WTC11 (cell line): ENCODE results near the gene NLRP5. TPM values are rescaled to one million over a fixed set of nuclear protein-coding genes. Genes with fewer than 3 reads are reported as not detected.
"Not testable (repeated sequence)": the region's sequence is repeated elsewhere in the genome, so short reads cannot be mapped to it uniquely, and the experiment has no call there.

Experiments used
- ATAC-seq: fragments of 200-7000 bp; cut with Tn5 transposase; 2 replicates; pipeline ENCODE4 v1.10.0; 2021; ENCODE audit warnings: mild to moderate bottlenecking, moderate library complexity
- CTCF ChIA-PET: fragments of 300-600 bp; sonication (Branson Sonifier 250); formaldehyde crosslinking; loops from one replicate; lab custom pipeline; 2021; ENCODE audit warnings: antibody characterized with exemption; lab: Charles Lee
- POLR2A ChIA-PET: fragments of 350-600 bp; sonication (Branson Sonifier 250); formaldehyde crosslinking; loops from one replicate; lab custom pipeline; 2021; ENCODE audit warnings: antibody characterized with exemption; lab: Charles Lee
- DNase-seq: peaks from one replicate; pipeline ENCODE4 v3.0.0; 2021; ENCODE audit warnings: low spot score
- H3K27ac Mint-ChIP-seq: 2 replicates; pipeline ENCODE4 v1.8.0; 2021; ENCODE audit warnings: mixed read lengths
- H3K27me3 Mint-ChIP-seq: 2 replicates; pipeline ENCODE4 v1.8.0; 2021; ENCODE audit warnings: low read depth, mild to moderate bottlenecking, moderate library complexity, mixed read lengths
- H3K36me3 Mint-ChIP-seq: 2 replicates; pipeline ENCODE4 v1.8.0; 2021; ENCODE audit warnings: mixed read lengths
- H3K4me1 Mint-ChIP-seq: 2 replicates; pipeline ENCODE4 v1.8.0; 2022; ENCODE audit warnings: mixed read lengths
- H3K4me3 Mint-ChIP-seq: 2 replicates; pipeline ENCODE4 v1.8.0; 2021; ENCODE audit warnings: mild to moderate bottlenecking, moderate library complexity, mixed read lengths
- H3K9me3 Mint-ChIP-seq: 2 replicates; pipeline ENCODE4 v1.8.0; 2021; ENCODE audit warnings: mixed read lengths
- EMX1 ChIP-seq: fragments of 250-450 bp; sonication (Bioruptor Pico); IDR thresholded peaks from 2 replicates; pipeline ENCODE4 v1.8.0; 2021; ENCODE audit warnings: mild to moderate bottlenecking
- ESRRA ChIP-seq: sonication (generic); formaldehyde crosslinking; IDR thresholded peaks from 2 replicates; pipeline ENCODE4 v1.8.1; 2022; ENCODE audit warnings: mild to moderate bottlenecking, missing genetic modification reagents, borderline replicate concordance
- GABPB1 ChIP-seq: sonication (generic); formaldehyde crosslinking; IDR thresholded peaks from 2 replicates; pipeline ENCODE4 v1.8.1; 2023; ENCODE audit warnings: mild to moderate bottlenecking, missing genetic modification reagents
- GRHL2 ChIP-seq: fragments of 250-450 bp; sonication (Bioruptor Pico); IDR thresholded peaks from 2 replicates; pipeline ENCODE4 v1.8.0; 2022; ENCODE audit warnings: mild to moderate bottlenecking, moderate library complexity; ENCODE audit not compliant: insufficient replicate concordance, severe bottlenecking
- HMGA2 ChIP-seq: fragments of 250-450 bp; sonication (Bioruptor Pico); IDR thresholded peaks from 2 replicates; pipeline ENCODE4 v1.4.0; 2021; ENCODE audit warnings: mild to moderate bottlenecking, moderate library complexity
- IRF1 ChIP-seq: sonication (generic); formaldehyde crosslinking; IDR thresholded peaks from 2 replicates; pipeline ENCODE4 v1.8.0; 2023; ENCODE audit warnings: missing genetic modification reagents
- JAZF1 ChIP-seq: fragments of 250-450 bp; sonication (Bioruptor Pico); IDR thresholded peaks from 2 replicates; pipeline ENCODE4 v1.9.0; 2021; ENCODE audit warnings: moderate library complexity, mild to moderate bottlenecking, inconsistent platforms
- KAT7 ChIP-seq: sonication (generic); formaldehyde crosslinking; IDR thresholded peaks from 2 replicates; pipeline ENCODE4 v1.8.1; 2023; ENCODE audit warnings: missing genetic modification reagents, mild to moderate bottlenecking, borderline replicate concordance
- MXD4 ChIP-seq: fragments of 250-450 bp; sonication (Bioruptor Pico); IDR thresholded peaks from 2 replicates; pipeline ENCODE4 v1.8.0; 2021; ENCODE audit warnings: mild to moderate bottlenecking, moderate library complexity, borderline replicate concordance
- NFATC4 ChIP-seq: fragments of 250-450 bp; sonication (Bioruptor Pico); IDR thresholded peaks from 2 replicates; pipeline ENCODE4 v1.9.0; 2021; ENCODE audit warnings: mild to moderate bottlenecking
- TCF7 ChIP-seq: sonication (generic); formaldehyde crosslinking; IDR thresholded peaks from 2 replicates; pipeline ENCODE4 v1.8.0; 2022; ENCODE audit warnings: mild to moderate bottlenecking, low read depth, missing genetic modification reagents, moderate library complexity
- ZNF232 ChIP-seq: sonication (generic); formaldehyde crosslinking; IDR thresholded peaks from 2 replicates; pipeline ENCODE4 v1.8.0; 2022; ENCODE audit warnings: mild to moderate bottlenecking, missing genetic modification reagents
- ZNF263 ChIP-seq: sonication (generic); formaldehyde crosslinking; IDR thresholded peaks from 2 replicates; pipeline ENCODE4 v1.8.1; 2022; ENCODE audit warnings: low read depth, mild to moderate bottlenecking, moderate library complexity, missing genetic modification reagents
- ZNF396 ChIP-seq: fragments of 250-450 bp; sonication (Bioruptor Pico); IDR thresholded peaks from 2 replicates; pipeline ENCODE4 v1.8.0; 2021; ENCODE audit warnings: mild to moderate bottlenecking, moderate library complexity, borderline replicate concordance
- ZNF671 ChIP-seq: fragments of 250-450 bp; sonication (Bioruptor Pico); IDR thresholded peaks from 2 replicates; pipeline ENCODE4 v1.8.0; 2021; ENCODE audit warnings: mild to moderate bottlenecking
- total RNA-seq: library from RNA; stranded (reverse); gene quantifications from 3 replicates; pipeline ENCODE4 v1.2.3, GENCODE V29; 2021
- TF ChIP-seq, protein P1 (sequence below): sonication (generic); formaldehyde crosslinking; IDR thresholded peaks from 2 replicates; pipeline ENCODE4 v1.8.1; 2023; ENCODE audit warnings: mild to moderate bottlenecking, missing genetic modification reagents, moderate library complexity
- TF ChIP-seq, protein P2 (sequence below): sonication (generic); formaldehyde crosslinking; IDR thresholded peaks from 2 replicates; pipeline ENCODE4 v1.8.0; 2023; ENCODE audit warnings: mild to moderate bottlenecking, missing genetic modification reagents
- TF ChIP-seq, protein P3 (sequence below): sonication (generic); formaldehyde crosslinking; IDR thresholded peaks from 2 replicates; pipeline ENCODE4 v1.8.1; 2022; ENCODE audit warnings: mild to moderate bottlenecking, missing genetic modification reagents, moderate library complexity, borderline replicate concordance

NLRP5 gene
- total RNA-seq, 1 experiment from 2014 or later: not detected

- H3K9me3 Mint-ChIP-seq: peaks cover 85% of the 10 kb centered on the region
Observed at GRCh38 chr19:56015756-56016155, 29.2 kb downstream of the NLRP5 start.

GRCh38 chr19:56019325-56019724, 32.8 kb downstream of the NLRP5 start:
- H3K27me3 Mint-ChIP-seq: peaks cover 16% of the 10 kb centered on the region
- H3K4me1 Mint-ChIP-seq, H3K4me3 Mint-ChIP-seq, CTCF ChIA-PET, DNase-seq, H3K27ac Mint-ChIP-seq, POLR2A ChIA-PET, ATAC-seq: not testable (repeated sequence)
- peaks cover 83% of the 10 kb centered on the region for H3K9me3 Mint-ChIP-seq
- H3K36me3 Mint-ChIP-seq: peaks cover 70% of the 10 kb centered on the region

More at GRCh38 chr19:56015756-56016155, 29.2 kb downstream of the NLRP5 start:
- ATAC-seq: no peak
- Mint-ChIP-seq H3K27ac (no peak overlapping the region), H3K36me3 (peaks cover 66% of the 10 kb centered on the region), H3K4me1 (no peaks in the 10 kb centered on the region), H3K27me3 (peaks cover 18% of the 10 kb centered on the region; the same call in 1 of the 2 replicates), H3K4me3 (no peak overlapping the region)
- CTCF ChIA-PET: no interaction called here
- POLR2A ChIA-PET: no interaction called here
- no peak for DNase-seq
- TF ChIP-seq, protein P1, sequence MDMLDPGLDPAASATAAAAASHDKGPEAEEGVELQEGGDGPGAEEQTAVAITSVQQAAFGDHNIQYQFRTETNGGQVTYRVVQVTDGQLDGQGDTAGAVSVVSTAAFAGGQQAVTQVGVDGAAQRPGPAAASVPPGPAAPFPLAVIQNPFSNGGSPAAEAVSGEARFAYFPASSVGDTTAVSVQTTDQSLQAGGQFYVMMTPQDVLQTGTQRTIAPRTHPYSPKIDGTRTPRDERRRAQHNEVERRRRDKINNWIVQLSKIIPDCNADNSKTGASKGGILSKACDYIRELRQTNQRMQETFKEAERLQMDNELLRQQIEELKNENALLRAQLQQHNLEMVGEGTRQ (CRISPR knock-in tag): no peak
- no peak for TF ChIP-seq ZNF263 (CRISPR knock-in tag)
- TF ChIP-seq, protein P2, sequence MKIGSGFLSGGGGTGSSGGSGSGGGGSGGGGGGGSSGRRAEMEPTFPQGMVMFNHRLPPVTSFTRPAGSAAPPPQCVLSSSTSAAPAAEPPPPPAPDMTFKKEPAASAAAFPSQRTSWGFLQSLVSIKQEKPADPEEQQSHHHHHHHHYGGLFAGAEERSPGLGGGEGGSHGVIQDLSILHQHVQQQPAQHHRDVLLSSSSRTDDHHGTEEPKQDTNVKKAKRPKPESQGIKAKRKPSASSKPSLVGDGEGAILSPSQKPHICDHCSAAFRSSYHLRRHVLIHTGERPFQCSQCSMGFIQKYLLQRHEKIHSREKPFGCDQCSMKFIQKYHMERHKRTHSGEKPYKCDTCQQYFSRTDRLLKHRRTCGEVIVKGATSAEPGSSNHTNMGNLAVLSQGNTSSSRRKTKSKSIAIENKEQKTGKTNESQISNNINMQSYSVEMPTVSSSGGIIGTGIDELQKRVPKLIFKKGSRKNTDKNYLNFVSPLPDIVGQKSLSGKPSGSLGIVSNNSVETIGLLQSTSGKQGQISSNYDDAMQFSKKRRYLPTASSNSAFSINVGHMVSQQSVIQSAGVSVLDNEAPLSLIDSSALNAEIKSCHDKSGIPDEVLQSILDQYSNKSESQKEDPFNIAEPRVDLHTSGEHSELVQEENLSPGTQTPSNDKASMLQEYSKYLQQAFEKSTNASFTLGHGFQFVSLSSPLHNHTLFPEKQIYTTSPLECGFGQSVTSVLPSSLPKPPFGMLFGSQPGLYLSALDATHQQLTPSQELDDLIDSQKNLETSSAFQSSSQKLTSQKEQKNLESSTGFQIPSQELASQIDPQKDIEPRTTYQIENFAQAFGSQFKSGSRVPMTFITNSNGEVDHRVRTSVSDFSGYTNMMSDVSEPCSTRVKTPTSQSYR (CRISPR knock-in tag): no peak
- TF ChIP-seq TCF7 (CRISPR knock-in tag): no peak
- no peak for TF ChIP-seq HMGA2 (CRISPR knock-in tag)
- TF ChIP-seq KAT7 (CRISPR knock-in tag): no peak
- TF ChIP-seq GRHL2 (CRISPR knock-in tag): no peak
- TF ChIP-seq, protein P3, sequence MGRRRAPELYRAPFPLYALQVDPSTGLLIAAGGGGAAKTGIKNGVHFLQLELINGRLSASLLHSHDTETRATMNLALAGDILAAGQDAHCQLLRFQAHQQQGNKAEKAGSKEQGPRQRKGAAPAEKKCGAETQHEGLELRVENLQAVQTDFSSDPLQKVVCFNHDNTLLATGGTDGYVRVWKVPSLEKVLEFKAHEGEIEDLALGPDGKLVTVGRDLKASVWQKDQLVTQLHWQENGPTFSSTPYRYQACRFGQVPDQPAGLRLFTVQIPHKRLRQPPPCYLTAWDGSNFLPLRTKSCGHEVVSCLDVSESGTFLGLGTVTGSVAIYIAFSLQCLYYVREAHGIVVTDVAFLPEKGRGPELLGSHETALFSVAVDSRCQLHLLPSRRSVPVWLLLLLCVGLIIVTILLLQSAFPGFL (CRISPR knock-in tag): no peak
- no peak for TF ChIP-seq GABPB1 (CRISPR knock-in tag)

- POLR2A ChIA-PET, DNase-seq, H3K4me1 Mint-ChIP-seq, CTCF ChIA-PET, ATAC-seq, H3K27ac Mint-ChIP-seq, H3K4me3 Mint-ChIP-seq: not testable (repeated sequence)
- peaks cover 19% of the 10 kb centered on the region for H3K27me3 Mint-ChIP-seq
- peaks cover 82% of the 10 kb centered on the region for H3K9me3 Mint-ChIP-seq
- peaks cover 68% of the 10 kb centered on the region for H3K36me3 Mint-ChIP-seq
Observed at GRCh38 chr19:56020355-56020975, 33.9 kb downstream of the NLRP5 start.

DNA sequence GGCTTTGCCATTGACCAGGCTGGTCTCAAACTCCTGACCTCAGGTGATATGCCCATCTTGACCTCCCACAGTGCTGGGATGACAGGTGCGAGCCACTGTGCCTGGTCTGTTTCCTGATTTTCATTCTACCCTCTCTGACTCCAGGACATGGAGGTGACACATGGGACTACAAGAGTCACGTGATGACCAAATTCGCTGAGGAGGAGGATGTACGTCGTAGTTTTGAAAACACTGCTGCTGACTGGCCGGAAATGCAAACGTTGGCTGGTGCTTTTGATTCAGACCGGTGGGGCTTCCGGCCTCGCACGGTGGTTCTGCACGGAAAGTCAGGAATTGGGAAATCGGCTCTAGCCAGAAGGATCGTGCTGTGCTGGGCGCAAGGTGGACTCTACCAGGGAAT, 40.2 kb downstream of the NLRP5 start:
- POLR2A ChIA-PET: no interaction called here
- Mint-ChIP-seq H3K36me3 (peaks cover 55% of the 10 kb centered on the region), H3K4me3 (no peak overlapping the region), H3K4me1 (no peaks in the 10 kb centered on the region), H3K27ac (no peak overlapping the region), H3K9me3 (peaks cover 66% of the 10 kb centered on the region), H3K27me3 (peaks cover 17% of the 10 kb centered on the region)
- DNase-seq (no peak), ATAC-seq (no peak)
- TF ChIP-seq EMX1: no peak
- no peak for TF ChIP-seq ZNF232 (CRISPR knock-in tag)
- TF ChIP-seq IRF1 (CRISPR knock-in tag): no peak
- no peak for TF ChIP-seq ESRRA (CRISPR knock-in tag)
- no peak for TF ChIP-seq HMGA2 (CRISPR knock-in tag)
- TF ChIP-seq JAZF1 (CRISPR knock-in tag): no peak
- no peak for TF ChIP-seq NFATC4 (CRISPR knock-in tag)
- TF ChIP-seq ZNF671: no peak
- no peak for TF ChIP-seq ZNF396 (CRISPR knock-in tag)
- TF ChIP-seq MXD4 (CRISPR knock-in tag): no peak
- CTCF ChIA-PET: no interaction called here
